Measurements from ENCODE around the gene ATOH7.

- TF ChIP-seq GATA3 (IDR thresholded peaks at IDR 0.05; ENCODE audit: low read depth, low read length) (no peak), GATA2 (IDR thresholded peaks at IDR 0.05; ENCODE audit: low read depth, low read length) (no peak)
These were observed 46.8 kb downstream of the ATOH7 start for GRCh38 chr10:68185085-68185484.

All from SH-SY5Y (cell line).